ENCODE results near the gene MYO7B.

MYO7B gene

GRCh38 chr2:127626917-127627739, 91.6 kb downstream of the MYO7B start:
- DNase-seq (ENCODE audit: low read depth): no peak

GRCh38 chr2:127627740-127628571, 92.5 kb downstream of the MYO7B start:
- no peak for DNase-seq (ENCODE audit: low read depth)

GRCh38 chr2:127628767-127629614, 93.5 kb downstream of the MYO7B start:
- no peak for DNase-seq (ENCODE audit: low read depth)

- DNase-seq (ENCODE audit: low read depth): no peak
Measured at GRCh38 chr2:127629637-127630036, 94.2 kb downstream of the MYO7B start.

GRCh38 chr2:127630096-127630863, 94.8 kb downstream of the MYO7B start:
- no peak for DNase-seq (ENCODE audit: low read depth)

GRCh38 chr2:127630864-127631540, 95.5 kb downstream of the MYO7B start:
- no peak for DNase-seq (ENCODE audit: low read depth)

GRCh38 chr2:127631541-127631996, 96.1 kb downstream of the MYO7B start:
- no peak for DNase-seq (ENCODE audit: low read depth)

GRCh38 chr2:127631997-127632581, 96.6 kb downstream of the MYO7B start:
- no peak for DNase-seq (ENCODE audit: low read depth)

- DNase-seq (ENCODE audit: low read depth): no peak
Measured at GRCh38 chr2:127632592-127633489, 97.4 kb downstream of the MYO7B start.

- no peak for DNase-seq (ENCODE audit: low read depth)
Measured at GRCh38 chr2:127633556-127634065, 98.1 kb downstream of the MYO7B start.

- DNase-seq (ENCODE audit: low read depth): no peak
Measured at GRCh38 chr2:127634066-127634617, 98.7 kb downstream of the MYO7B start.

GRCh38 chr2:127634626-127635379, 99.3 kb downstream of the MYO7B start:
- no peak for DNase-seq (ENCODE audit: low read depth)

GRCh38 chr2:127635380-127636237, 100.1 kb downstream of the MYO7B start:
- no peak for DNase-seq (ENCODE audit: low read depth)

- DNase-seq (ENCODE audit: low read depth): no peak
Measured at GRCh38 chr2:127636248-127637235, 101.1 kb downstream of the MYO7B start.

GRCh38 chr2:127637236-127637630, 101.8 kb downstream of the MYO7B start:
- no peak for DNase-seq (ENCODE audit: low read depth)

GRCh38 chr2:127637725-127638252, 102.3 kb downstream of the MYO7B start:
- no peak for DNase-seq (ENCODE audit: low read depth)
